Measurements from ENCODE around the gene SUMO3. TPM values are rescaled to one million over a fixed set of nuclear protein-coding genes. Genes with fewer than 3 reads are reported as not detected.
A peak's percentile ranks its signal among the peaks of the same experiment; 100 is the strongest.

The SUMO3 gene
- total and polyA plus RNA-seq, 2 experiments from 2014 or later, result 110 to 178 TPM

DNA sequence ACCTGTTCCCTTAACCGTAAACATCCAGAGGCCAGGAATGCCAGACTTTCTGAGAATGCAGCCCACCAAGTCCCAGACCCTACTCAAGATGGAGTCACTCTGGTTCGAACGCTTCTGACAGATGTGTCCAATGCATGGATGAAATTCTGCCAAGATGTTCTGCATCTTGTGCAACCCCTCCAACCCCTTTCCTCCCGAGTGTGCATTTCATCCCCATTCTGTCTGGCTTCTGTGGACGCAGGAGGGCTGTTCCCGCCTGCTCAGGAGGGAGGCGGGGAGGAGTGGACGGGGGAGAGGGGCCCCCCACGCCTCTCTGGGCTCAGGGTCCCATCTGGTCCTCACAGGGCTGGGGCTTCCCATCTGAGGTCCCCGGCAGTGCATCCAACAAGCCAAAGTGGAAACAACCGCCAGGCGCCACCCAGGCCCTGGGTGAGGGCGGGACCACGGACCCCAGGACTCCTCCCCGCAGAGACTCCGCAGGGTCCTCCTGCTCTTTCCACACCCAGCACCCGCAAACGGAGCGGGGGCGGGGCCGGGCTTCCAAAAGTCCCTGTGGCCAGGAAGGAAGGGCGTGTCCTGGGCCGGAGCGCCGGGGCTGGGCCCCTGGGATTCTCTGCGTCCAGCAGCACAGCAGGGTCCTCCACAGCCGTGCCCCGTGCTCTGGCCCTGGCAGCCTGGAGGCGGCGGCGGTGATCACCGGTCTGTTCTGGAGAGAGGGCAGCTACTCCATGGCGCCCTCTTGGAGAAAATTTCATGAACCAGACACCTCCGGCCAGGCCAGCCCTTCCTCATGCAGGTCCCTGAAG is 27.8 kb upstream of the SUMO3 start:
- DNase-seq, result peak; percentile 80
- Histone ChIP-seq H3F3A (ENCODE audit: insufficient read depth) (peaks cover 11% of the 10 kb centered on the region), H4K20me1 (ENCODE audit: insufficient read depth) (no peaks in the 10 kb centered on the region), H3K27ac (peak overlapping the region; percentile 73), H2AFZ (peak overlapping the region; percentile 54), H3K27me3 (replicated peaks; ENCODE audit: insufficient read depth) (0 out of 2 replicates have a peak, but pooled peaks cover 6% of the 10 kb centered on the region), H3K9me2 (ENCODE audit: insufficient read depth) (no peaks in the 10 kb centered on the region), H3K4me2 (ENCODE audit: unreplicated experiment) (peak overlapping the region; percentile 80), H3K79me2 (ENCODE audit: insufficient read depth) (peaks cover 21% of the 10 kb centered on the region), H3K36me3 (ENCODE audit: low read depth) (peaks cover 19% of the 10 kb centered on the region), H3K9ac (peak overlapping the region; percentile 79), H3K9me3 (ENCODE audit: low read depth) (no peaks in the 10 kb centered on the region), H3K4me3 (peak overlapping the region; percentile 63), H3K4me1 (ENCODE audit: insufficient read depth) (peaks cover 9% of the 10 kb centered on the region)
- in situ Hi-C loops (cut with MboI), result no loop called here
- WGBS, 2 experiments (ENCODE audit: low coverage in 1 of 2, low lambda C conversion rate in 2 of 2, missing lambda C conversion rate in 2 of 2), result 5 to 6% methylated on average over 30 to 33 of the region's 34 CpGs
- TF ChIP-seq EZH2 (IDR thresholded peaks at IDR 0.05; ENCODE audit: insufficient read depth, poor library complexity, severe bottlenecking), result no peak
- TF ChIP-seq EZH2phosphoT487 (IDR thresholded peaks at IDR 0.05; ENCODE audit: insufficient read depth, low read depth), result no peak

DNA sequence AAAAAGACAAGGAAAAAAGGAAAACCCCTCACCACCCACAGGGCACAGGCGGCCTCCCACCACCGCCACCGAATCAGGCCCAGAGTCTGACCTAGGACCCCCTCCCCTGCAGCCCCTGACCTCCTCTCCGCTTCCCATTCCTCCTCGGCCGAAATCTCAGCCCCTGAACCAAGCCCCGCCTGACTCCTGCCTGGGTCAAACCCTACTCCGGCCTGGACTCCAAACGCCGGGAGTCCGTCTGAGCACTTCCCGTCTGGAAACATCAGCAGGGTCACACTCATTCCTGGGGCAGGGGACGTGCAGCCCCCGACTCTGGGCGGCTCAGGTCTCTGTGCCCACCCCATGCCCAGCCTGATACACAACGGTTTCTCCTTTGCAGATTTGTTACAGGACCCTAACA is 26.4 kb upstream of the SUMO3 start:
- Histone ChIP-seq H2AFZ (no peak overlapping the region), H3F3A (ENCODE audit: insufficient read depth) (peaks cover 11% of the 10 kb centered on the region), H3K9ac (no peak overlapping the region), H4K20me1 (ENCODE audit: insufficient read depth) (no peaks in the 10 kb centered on the region), H3K4me3 (no peak overlapping the region), H3K27ac (no peak overlapping the region), H3K4me1 (ENCODE audit: insufficient read depth) (peaks cover 9% of the 10 kb centered on the region), H3K4me2 (ENCODE audit: unreplicated experiment) (no peak overlapping the region), H3K79me2 (ENCODE audit: insufficient read depth) (peaks cover 7% of the 10 kb centered on the region; the same call in 1 of the 2 replicates), H3K9me2 (ENCODE audit: insufficient read depth) (no peaks in the 10 kb centered on the region), H3K9me3 (ENCODE audit: low read depth) (no peaks in the 10 kb centered on the region), H3K36me3 (ENCODE audit: low read depth) (peaks cover 6% of the 10 kb centered on the region; the same call in 1 of the 2 replicates), H3K27me3 (replicated peaks; ENCODE audit: insufficient read depth) (0 out of 2 replicates have a peak, but pooled peaks cover 9% of the 10 kb centered on the region)
- in situ Hi-C loops (cut with MboI), result no loop called here
- 63 to 68% methylated on average over 16 of the region's 16 CpGs for WGBS, 2 experiments (ENCODE audit: low coverage in 1 of 2, low lambda C conversion rate in 2 of 2, missing lambda C conversion rate in 2 of 2)
- TF ChIP-seq EZH2 (IDR thresholded peaks at IDR 0.05; ENCODE audit: insufficient read depth, poor library complexity, severe bottlenecking) (no peak), EZH2phosphoT487 (IDR thresholded peaks at IDR 0.05; ENCODE audit: insufficient read depth, low read depth) (no peak)
- no peak for DNase-seq

DNA sequence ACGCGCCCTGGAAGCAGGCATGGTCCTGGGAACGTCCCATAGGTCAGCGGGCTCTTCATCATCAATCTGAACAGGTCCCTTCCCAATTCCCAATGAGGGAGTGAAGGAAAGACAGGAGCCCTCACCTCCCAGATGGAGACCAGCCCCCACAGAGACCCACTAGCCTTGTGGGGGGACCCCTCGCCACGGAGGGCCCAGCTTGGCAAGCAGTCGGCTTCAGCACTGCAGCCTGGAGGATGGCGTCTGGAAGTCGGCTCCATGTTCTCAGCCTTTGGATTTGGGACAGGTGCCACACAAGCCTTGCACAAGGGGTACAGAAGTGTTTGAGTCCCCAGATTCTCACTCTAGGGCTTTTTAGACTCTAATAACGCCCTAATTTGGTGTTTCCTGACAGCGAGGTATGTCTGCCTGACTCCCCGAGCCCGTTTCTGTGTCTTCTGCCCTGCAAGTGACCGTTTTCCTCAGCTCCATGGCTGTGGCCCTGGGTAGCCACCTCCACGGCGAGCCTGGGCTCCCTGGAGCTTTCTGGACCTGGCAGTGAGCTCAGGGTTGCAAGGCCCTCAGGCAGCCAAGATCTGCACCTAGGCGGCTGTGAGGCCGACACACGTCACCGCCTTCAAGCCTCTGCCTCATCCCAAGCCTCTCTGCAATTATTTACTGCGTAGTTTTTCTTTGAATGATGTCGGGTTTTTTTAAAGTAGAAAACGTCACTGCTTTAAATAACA is 25.0 kb upstream of the SUMO3 start:
- Histone ChIP-seq H3F3A (ENCODE audit: insufficient read depth) (peaks cover 2% of the 10 kb centered on the region; the same call in 1 of the 2 replicates), H3K9me3 (ENCODE audit: low read depth) (no peaks in the 10 kb centered on the region), H3K4me1 (ENCODE audit: insufficient read depth) (peaks cover 9% of the 10 kb centered on the region), H3K9me2 (ENCODE audit: insufficient read depth) (no peaks in the 10 kb centered on the region), H2AFZ (no peak overlapping the region), H3K4me3 (no peak overlapping the region), H3K4me2 (ENCODE audit: unreplicated experiment) (no peak overlapping the region), H3K36me3 (ENCODE audit: low read depth) (no peaks in the 10 kb centered on the region), H3K27ac (no peak overlapping the region), H3K79me2 (ENCODE audit: insufficient read depth) (no peaks in the 10 kb centered on the region), H3K27me3 (replicated peaks; ENCODE audit: insufficient read depth) (0 out of 2 replicates have a peak, but pooled peaks cover 9% of the 10 kb centered on the region), H3K9ac (no peak overlapping the region), H4K20me1 (ENCODE audit: insufficient read depth) (no peaks in the 10 kb centered on the region)
- in situ Hi-C loops (cut with MboI), result no loop called here
- TF ChIP-seq EZH2phosphoT487 (IDR thresholded peaks at IDR 0.05; ENCODE audit: insufficient read depth, low read depth), result no peak
- TF ChIP-seq EZH2 (IDR thresholded peaks at IDR 0.05; ENCODE audit: insufficient read depth, poor library complexity, severe bottlenecking), result no peak
- WGBS, 2 experiments (ENCODE audit: low coverage in 1 of 2, low lambda C conversion rate in 2 of 2, missing lambda C conversion rate in 2 of 2), result 65 to 68% methylated on average over 23 of the region's 23 CpGs
- no peak for DNase-seq

DNA sequence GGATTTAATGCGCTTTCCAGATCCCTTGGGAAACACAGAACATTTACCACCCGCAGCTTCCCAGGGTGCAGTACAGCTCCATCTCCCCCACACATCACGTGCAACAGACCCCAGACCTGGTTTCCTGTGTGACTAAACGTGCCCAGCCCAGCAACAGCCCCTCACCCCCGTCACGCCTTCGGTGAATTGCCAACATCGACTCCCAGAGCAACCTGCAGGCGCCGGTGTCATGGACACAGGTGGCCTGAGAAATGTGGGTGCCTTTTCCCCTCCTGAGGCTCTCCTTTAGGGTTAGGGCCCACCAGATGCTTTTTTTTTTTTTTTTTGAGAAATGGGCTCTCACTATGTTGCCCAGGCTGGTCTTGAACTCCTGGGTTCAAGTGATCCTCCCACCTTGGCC is 24.2 kb upstream of the SUMO3 start:
- Histone ChIP-seq H3K4me1 (ENCODE audit: insufficient read depth) (peaks cover 12% of the 10 kb centered on the region), H3K27ac (no peak overlapping the region), H3F3A (ENCODE audit: insufficient read depth) (no peaks in the 10 kb centered on the region), H3K4me2 (ENCODE audit: unreplicated experiment) (no peak overlapping the region), H3K4me3 (no peak overlapping the region), H3K79me2 (ENCODE audit: insufficient read depth) (no peaks in the 10 kb centered on the region), H3K9me2 (ENCODE audit: insufficient read depth) (no peaks in the 10 kb centered on the region), H3K9me3 (ENCODE audit: low read depth) (no peaks in the 10 kb centered on the region), H4K20me1 (ENCODE audit: insufficient read depth) (no peaks in the 10 kb centered on the region), H3K27me3 (replicated peaks; ENCODE audit: insufficient read depth) (0 out of 2 replicates have a peak, but pooled peaks cover 9% of the 10 kb centered on the region), H3K9ac (no peak overlapping the region), H2AFZ (no peak overlapping the region), H3K36me3 (ENCODE audit: low read depth) (no peaks in the 10 kb centered on the region)
- in situ Hi-C loops (cut with MboI), result no loop called here
- TF ChIP-seq EZH2phosphoT487 (IDR thresholded peaks at IDR 0.05; ENCODE audit: insufficient read depth, low read depth) (no peak), EZH2 (IDR thresholded peaks at IDR 0.05; ENCODE audit: insufficient read depth, poor library complexity, severe bottlenecking) (no peak)
- DNase-seq, result no peak
- WGBS, 2 experiments (ENCODE audit: low coverage in 1 of 2, low lambda C conversion rate in 2 of 2, missing lambda C conversion rate in 2 of 2), result 74 to 78% methylated on average over 10 of the region's 10 CpGs
